CD4-positive, alpha-beta T cell (primary cell): ENCODE data around the gene NNT. TPM values are rescaled to one million over a fixed set of nuclear protein-coding genes. Genes with fewer than 3 reads are reported as not detected.

Experiments
- ATAC-seq: fragments of 200-7000 bp; cut with Tn5 transposase; one replicate; pipeline ENCODE4 v1.10.0; 2022; ENCODE audit warnings: mild to moderate bottlenecking; ENCODE audit not compliant: poor library complexity
- CTCF ChIA-PET: fragments of 350-600 bp; sonication (Branson Sonifier 250); formaldehyde crosslinking; loops from one replicate; lab custom pipeline; 2021; ENCODE audit warnings: antibody characterized with exemption, inconsistent platforms; lab: Charles Lee
- POLR2A ChIA-PET: fragments of 350-600 bp; sonication (Branson Sonifier 250); formaldehyde crosslinking; loops from one replicate; lab custom pipeline; 2021; ENCODE audit warnings: antibody characterized with exemption, inconsistent platforms; lab: Charles Lee
- DNase-seq, 14 experiments: peaks; one replicate each; pipeline ENCODE4 v3.0.0-alpha.2; 2013 to 2020; ENCODE audit warnings: mixed read lengths in 2 of 14
- H3K27ac ChIP-seq, 2 donors: one replicate each; pipeline versions ENCODE4 v1.5.1 to v1.7.0; 2013; ENCODE audit warnings: low read length in 2 of 2, low read depth in 1 of 2, mild to moderate bottlenecking in 1 of 2
- H3K27me3 ChIP-seq, 2 experiments: 1 replicate in 1 of 2; 2 replicates in 1 of 2; pipeline versions ENCODE4 v1.6.1 to v1.7.0; 2013; ENCODE audit warnings: low read length in 2 of 2, control low read depth in 1 of 2, mild to moderate bottlenecking in 1 of 2, moderate library complexity in 1 of 2; ENCODE audit not compliant: insufficient read depth in 2 of 2, control insufficient read depth in 1 of 2
- H3K36me3 ChIP-seq: one replicate; pipeline ENCODE4 v1.6.1; 2013; ENCODE audit warnings: low read length, control low read depth; ENCODE audit not compliant: insufficient read depth
- H3K4me1 ChIP-seq: one replicate; pipeline ENCODE4 v1.6.1; 2013; ENCODE audit warnings: low read length, control low read depth; ENCODE audit not compliant: insufficient read depth
- H3K4me3 ChIP-seq: one replicate; pipeline ENCODE4 v1.5.1; 2013; ENCODE audit warnings: mild to moderate bottlenecking, low read length, moderate library complexity
- H3K9me3 ChIP-seq, 2 experiments: 1 replicate in 1 of 2; 2 replicates in 1 of 2; pipeline versions ENCODE4 v1.6.1 to v1.7.0; 2013; ENCODE audit warnings: low read length in 2 of 2, mild to moderate bottlenecking in 2 of 2, control low read depth in 1 of 2, moderate library complexity in 1 of 2; ENCODE audit not compliant: control insufficient read depth in 1 of 2, insufficient read depth in 1 of 2
- H3K27ac Mint-ChIP-seq: one replicate; pipeline ENCODE4 v1.8.0; 2020; ENCODE audit warnings: mixed read lengths
- H3K27me3 Mint-ChIP-seq: one replicate; pipeline ENCODE4 v1.8.0; 2021; ENCODE audit warnings: mixed read lengths
- H3K36me3 Mint-ChIP-seq: one replicate; pipeline ENCODE4 v1.8.0; 2021; ENCODE audit warnings: low read depth, mixed read lengths
- H3K4me1 Mint-ChIP-seq: one replicate; pipeline ENCODE4 v1.8.0; 2021; ENCODE audit warnings: low read depth, mixed read lengths
- H3K4me3 Mint-ChIP-seq: one replicate; pipeline ENCODE4 v1.8.0; 2020; ENCODE audit warnings: mild to moderate bottlenecking, mixed read lengths
- H3K9me3 Mint-ChIP-seq: one replicate; pipeline ENCODE4 v1.8.0; 2020; ENCODE audit warnings: mixed read lengths
- intact Hi-C, 2 experiments: fragments of 100-400 bp; cut with DNase I in 1 of 2; cut with micrococcal nuclease in 1 of 2; formaldehyde crosslinking; loops; one replicate each; pipeline versions ENCODE4 v1.15.1 to v1.9.0; 2023 to 2025; cut with DNase I, micrococcal nuclease
- total RNA-seq, 174 experiments: library from RNA in 2 of 174; stranded (reverse) in 2 of 174; gene quantifications; one replicate each; pipeline ENCODE4 v1.2.3 and lab custom pipeline; 2021 to 2026
- TF ChIP-seq, protein P1 (sequence below): fragments of 200-600 bp; IDR thresholded peaks from one replicate; pipeline ENCODE4 v1.8.0; 2022; ENCODE audit warnings: antibody characterized with exemption, mild to moderate bottlenecking

Gene NNT
- total RNA-seq, 2 experiments from 2014 or later: 22.3 to 23.5 TPM

DNA sequence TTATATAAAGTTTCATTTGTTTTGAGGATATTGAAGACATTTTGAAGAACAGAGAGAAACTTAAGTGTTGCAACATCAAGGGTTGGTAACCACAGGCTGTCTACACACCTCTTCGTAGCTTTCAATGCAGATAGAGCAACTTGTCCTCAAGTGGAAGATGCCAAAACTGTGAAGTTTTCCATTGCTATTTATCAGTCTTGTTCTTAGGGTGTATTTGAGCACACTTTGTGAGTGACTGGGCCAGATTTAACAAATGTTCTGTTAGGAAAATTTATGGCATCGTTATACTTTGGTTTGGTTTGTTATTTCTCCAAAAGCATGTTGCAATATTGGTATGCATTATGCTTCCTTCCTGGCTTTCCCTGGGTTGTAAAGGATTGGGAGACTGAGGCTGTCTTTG lies 31.6 kb downstream of the NNT start:
- Mint-ChIP-seq H3K27ac (no peak overlapping the region), H3K4me1 (peaks cover 41% of the 10 kb centered on the region), H3K27me3 (no peaks in the 10 kb centered on the region), H3K36me3 (peaks cover 86% of the 10 kb centered on the region), H3K4me3 (no peak overlapping the region), H3K9me3 (no peaks in the 10 kb centered on the region)
- TF ChIP-seq, protein P1, sequence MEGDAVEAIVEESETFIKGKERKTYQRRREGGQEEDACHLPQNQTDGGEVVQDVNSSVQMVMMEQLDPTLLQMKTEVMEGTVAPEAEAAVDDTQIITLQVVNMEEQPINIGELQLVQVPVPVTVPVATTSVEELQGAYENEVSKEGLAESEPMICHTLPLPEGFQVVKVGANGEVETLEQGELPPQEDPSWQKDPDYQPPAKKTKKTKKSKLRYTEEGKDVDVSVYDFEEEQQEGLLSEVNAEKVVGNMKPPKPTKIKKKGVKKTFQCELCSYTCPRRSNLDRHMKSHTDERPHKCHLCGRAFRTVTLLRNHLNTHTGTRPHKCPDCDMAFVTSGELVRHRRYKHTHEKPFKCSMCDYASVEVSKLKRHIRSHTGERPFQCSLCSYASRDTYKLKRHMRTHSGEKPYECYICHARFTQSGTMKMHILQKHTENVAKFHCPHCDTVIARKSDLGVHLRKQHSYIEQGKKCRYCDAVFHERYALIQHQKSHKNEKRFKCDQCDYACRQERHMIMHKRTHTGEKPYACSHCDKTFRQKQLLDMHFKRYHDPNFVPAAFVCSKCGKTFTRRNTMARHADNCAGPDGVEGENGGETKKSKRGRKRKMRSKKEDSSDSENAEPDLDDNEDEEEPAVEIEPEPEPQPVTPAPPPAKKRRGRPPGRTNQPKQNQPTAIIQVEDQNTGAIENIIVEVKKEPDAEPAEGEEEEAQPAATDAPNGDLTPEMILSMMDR: no peak
- Histone ChIP-seq H3K27ac (no peak overlapping the region), H3K9me3 (no peaks in the 10 kb centered on the region), H3K36me3 (peaks cover 51% of the 10 kb centered on the region), H3K4me3 (no peak overlapping the region), H3K27me3 (no peaks in the 10 kb centered on the region), H3K4me1 (no peaks in the 10 kb centered on the region)
- ChIA-PET CTCF (no interaction called here), POLR2A (no interaction called here)
- DNase-seq (no peak), ATAC-seq (no peak)
- intact Hi-C loops: loop anchor here (10.0 kb wide), 1 partner anchor 1140 kb away; no protein-coding TSS in a partner anchor

DNA sequence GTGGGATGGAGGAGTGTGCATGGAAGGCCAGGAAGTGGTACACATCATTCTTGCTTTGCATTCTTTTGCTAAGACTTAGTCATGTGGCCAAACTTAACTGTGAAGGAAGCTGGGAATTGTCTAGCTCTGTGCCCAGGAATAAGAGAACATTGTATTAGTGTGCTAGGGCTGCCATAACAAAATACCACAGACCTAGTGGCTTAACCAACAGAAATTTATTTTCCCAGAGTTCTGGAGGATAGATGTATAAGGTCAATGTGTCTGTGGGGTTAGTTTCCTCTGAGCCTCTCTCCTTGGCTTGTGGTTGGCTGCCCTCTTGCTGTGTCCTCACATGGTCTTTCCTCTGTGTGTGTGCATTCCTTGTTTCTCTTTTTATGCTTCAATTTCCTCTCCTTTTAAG lies 32.4 kb downstream of the NNT start:
- DNase-seq: no peak
- CTCF ChIA-PET: no interaction called here
- TF ChIP-seq, protein P1: no peak

DNA sequence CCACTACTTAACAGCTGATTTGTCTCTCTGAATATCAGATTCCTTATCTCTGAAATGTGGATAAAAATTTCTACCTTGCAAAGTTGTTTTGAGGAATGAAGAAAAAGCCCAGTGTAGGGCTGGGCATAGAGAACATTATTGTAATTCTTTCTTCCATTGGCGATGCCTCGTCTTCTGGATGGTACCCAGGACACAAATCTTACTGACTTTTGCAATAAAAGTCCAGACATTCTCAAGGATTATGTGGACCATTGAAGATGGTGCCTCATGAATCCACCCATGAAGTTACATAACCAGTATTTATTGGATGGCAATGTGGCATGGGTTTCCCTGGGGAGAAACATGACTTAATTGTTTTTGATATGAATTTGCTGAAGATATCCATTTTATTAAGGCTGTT lies 33.1 kb downstream of the NNT start:
- ChIA-PET CTCF (no interaction called here), POLR2A (no interaction called here)
- H3K36me3 ChIP-seq: peaks cover 47% of the 10 kb centered on the region
- TF ChIP-seq, protein P1: no peak
- no peak for DNase-seq
- H3K4me3 Mint-ChIP-seq: no peak overlapping the region
- no peak overlapping the region for H3K4me3 ChIP-seq
- peaks cover 85% of the 10 kb centered on the region for H3K36me3 Mint-ChIP-seq
- H3K9me3 Mint-ChIP-seq: no peaks in the 10 kb centered on the region
- no peak overlapping the region for H3K27ac Mint-ChIP-seq
- intact Hi-C loops: loop anchor here (10.0 kb wide), 1 partner anchor 1139 kb away; no protein-coding TSS in a partner anchor
- H3K27me3 Mint-ChIP-seq: no peaks in the 10 kb centered on the region
- H3K4me1 ChIP-seq: no peaks in the 10 kb centered on the region
- H3K27me3 ChIP-seq: no peaks in the 10 kb centered on the region
- H3K27ac ChIP-seq: no peak overlapping the region
- H3K4me1 Mint-ChIP-seq: peaks cover 33% of the 10 kb centered on the region
- H3K9me3 ChIP-seq: no peaks in the 10 kb centered on the region
- no peak for ATAC-seq

More for the DNA sequence above, 32.4 kb downstream of the NNT start:
- no peaks in the 10 kb centered on the region for H3K9me3 ChIP-seq
- no peak overlapping the region for H3K4me3 Mint-ChIP-seq
- peaks cover 40% of the 10 kb centered on the region for H3K4me1 Mint-ChIP-seq
- ATAC-seq: no peak
- H3K27me3 Mint-ChIP-seq: no peaks in the 10 kb centered on the region
- H3K27ac Mint-ChIP-seq: no peak overlapping the region
- H3K27me3 ChIP-seq: no peaks in the 10 kb centered on the region
- no peak overlapping the region for H3K4me3 ChIP-seq
- no peaks in the 10 kb centered on the region for H3K9me3 Mint-ChIP-seq
- no peak overlapping the region for H3K27ac ChIP-seq
- peaks cover 85% of the 10 kb centered on the region for H3K36me3 Mint-ChIP-seq
- peaks cover 51% of the 10 kb centered on the region for H3K36me3 ChIP-seq
- no peaks in the 10 kb centered on the region for H3K4me1 ChIP-seq
- intact Hi-C loops: loop anchor here (10.0 kb wide), 1 partner anchor 1139 kb away; no protein-coding TSS in a partner anchor
- POLR2A ChIA-PET: no interaction called here
